Measurements from ENCODE around the gene KRTAP5-7. TPM values are rescaled to one million over a fixed set of nuclear protein-coding genes. Genes with fewer than 3 reads are reported as not detected.

The KRTAP5-7 gene
- total and polyA plus RNA-seq, 2 of the 8 experiments (the other 6 are each of a cell fraction or from before 2014, with no cell fraction given), result not detected

DNA sequence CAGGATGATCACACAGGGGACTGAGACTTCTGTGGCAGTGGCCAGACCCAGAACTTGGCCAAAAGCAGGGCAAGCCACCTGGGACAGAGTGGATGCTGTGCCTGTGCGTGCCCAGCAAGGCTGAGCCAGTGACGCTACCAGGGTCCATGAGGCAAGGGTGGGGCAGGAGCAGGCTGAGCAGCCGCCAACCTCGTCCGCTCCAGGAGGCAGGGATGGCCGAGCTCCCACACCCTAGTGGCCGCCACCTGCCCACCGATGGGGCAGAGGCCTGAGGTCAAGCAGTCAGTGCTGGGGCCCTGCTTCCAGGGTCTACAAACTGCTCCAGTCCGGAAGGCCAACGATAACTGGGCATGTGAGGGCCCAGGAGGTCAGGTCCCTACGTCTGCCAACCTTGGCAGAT, 28.4 kb downstream of the KRTAP5-7 start:
- POLR2A ChIA-PET (ENCODE audit: partially characterized antibody), result no interaction called here
- Histone ChIP-seq H2BK120ac (replicated peaks; ENCODE audit: low read depth, low read length) (no peak overlapping the region), H4K91ac (replicated peaks; ENCODE audit: insufficient read length, low read length) (no peak overlapping the region), H3K4me2 (ENCODE audit: insufficient read depth in 1 of 2, low read depth in 2 of 2, low read length in 2 of 2) (no peak overlapping the region), H3K9me3 (ENCODE audit: insufficient read depth in 2 of 2, low read depth in 1 of 2, low read length in 1 of 2) (peaks cover 6 to 8% of the 10 kb centered on the region in 2 experiments; a peak in 2 of 4 replicates), H4K20me1 (replicated peaks in 1 of 2; ENCODE audit: control insufficient read depth in 1 of 2, insufficient read depth in 2 of 2, low read length in 2 of 2) (no peaks in the 10 kb centered on the region), H2AFZ (ENCODE audit: low read length) (no peak overlapping the region), H4K8ac (ENCODE audit: extremely low read depth, insufficient read depth, low read length) (peak overlapping the region; percentile 25; the same call in 1 of the 2 replicates), H3K23ac (ENCODE audit: insufficient read length) (no peak overlapping the region), H3K36me3 (ENCODE audit: control insufficient read depth in 2 of 4, insufficient read depth in 4 of 4, low read length in 3 of 4) (no peaks in the 10 kb centered on the region), H3K56ac (replicated peaks; ENCODE audit: insufficient read length, low read depth, low read length) (no peak overlapping the region), H3K27ac (ENCODE audit: low read depth, low read length) (no peak overlapping the region), H3K79me1 (ENCODE audit: low read depth, low read length) (no peaks in the 10 kb centered on the region), H3K27me3 (replicated peaks in 1 of 4; ENCODE audit: control insufficient read depth in 3 of 4, extremely low read depth in 1 of 4, insufficient read depth in 3 of 4, low read length in 3 of 4) (no peaks in the 10 kb centered on the region), H3K4me3 (ENCODE audit: extremely low read depth in 1 of 4, insufficient read depth in 2 of 4, low read depth in 3 of 4, low read length in 4 of 4) (no peak overlapping the region), H3K9ac (replicated peaks in 1 of 4; ENCODE audit: extremely low read depth in 1 of 4, low read depth in 3 of 4, low read length in 3 of 4) (no peak overlapping the region), H3K18ac (ENCODE audit: extremely low read depth, low read length) (no peak overlapping the region), H3K14ac (ENCODE audit: insufficient read length) (no peak overlapping the region), H2BK15ac (ENCODE audit: low read length) (no peak overlapping the region), H2AK5ac (ENCODE audit: low read depth, low read length) (no peak overlapping the region), H3K4me1 (replicated peaks in 1 of 4; ENCODE audit: control insufficient read depth in 3 of 4, insufficient read depth in 4 of 4, low read length in 3 of 4) (0 out of 7 replicates have a peak, but pooled peaks cover 0 to 2% (median 0%) of the 10 kb centered on the region in 4 experiments), H2BK12ac (ENCODE audit: low read depth, low read length) (no peak overlapping the region), H4K5ac (ENCODE audit: insufficient read length, low read depth, low read length) (no peak overlapping the region), H3K79me2 (ENCODE audit: control insufficient read depth in 1 of 2, insufficient read depth in 2 of 2, low read length in 2 of 2) (no peaks in the 10 kb centered on the region), H3K23me2 (ENCODE audit: low read depth, low read length) (peaks cover 2% of the 10 kb centered on the region; the same call in 1 of the 2 replicates), H2BK5ac (ENCODE audit: low read depth, low read length) (no peak overlapping the region), H3K4ac (replicated peaks; ENCODE audit: insufficient read length, low read depth, low read length) (no peak overlapping the region), H2BK20ac (ENCODE audit: low read length) (no peak overlapping the region)
- DNase-seq (ENCODE audit: low read depth in 1 of 2, low spot score in 2 of 2), result no peak
- FAIRE-seq, result no peak
- WGBS, 2 experiments (ENCODE audit: extremely low coverage in 1 of 2, insufficient coverage in 1 of 2, insufficient read length in 1 of 2, insufficient replicate concordance in 2 of 2, low coverage in 1 of 2, low lambda C conversion rate in 2 of 2, missing lambda C conversion rate in 1 of 2), result 95% methylated on average over 10 of the region's 11 CpGs; no CpG with 5 or more reads in 1 of the 2 experiments
- CTCF ChIA-PET (ENCODE audit: partially characterized antibody), result no interaction called here
- TF ChIP-seq ASH2L (IDR thresholded peaks at IDR 0.05; ENCODE audit: low read length) (no peak), TBP (IDR thresholded peaks at IDR 0.05; ENCODE audit: low read depth, low read length) (no peak)
